T-helper 22 cell (primary cell): ENCODE results near the gene TTLL13.

Source experiments
- DNase-seq: peaks from one replicate; pipeline ENCODE4 v3.0.0-alpha.2; 2020; ENCODE audit warnings: low read depth

Gene TTLL13

GRCh38 chr15:90217671-90218394 lies 31.5 kb upstream of the TTLL13 start:
- DNase-seq = no peak

DNA sequence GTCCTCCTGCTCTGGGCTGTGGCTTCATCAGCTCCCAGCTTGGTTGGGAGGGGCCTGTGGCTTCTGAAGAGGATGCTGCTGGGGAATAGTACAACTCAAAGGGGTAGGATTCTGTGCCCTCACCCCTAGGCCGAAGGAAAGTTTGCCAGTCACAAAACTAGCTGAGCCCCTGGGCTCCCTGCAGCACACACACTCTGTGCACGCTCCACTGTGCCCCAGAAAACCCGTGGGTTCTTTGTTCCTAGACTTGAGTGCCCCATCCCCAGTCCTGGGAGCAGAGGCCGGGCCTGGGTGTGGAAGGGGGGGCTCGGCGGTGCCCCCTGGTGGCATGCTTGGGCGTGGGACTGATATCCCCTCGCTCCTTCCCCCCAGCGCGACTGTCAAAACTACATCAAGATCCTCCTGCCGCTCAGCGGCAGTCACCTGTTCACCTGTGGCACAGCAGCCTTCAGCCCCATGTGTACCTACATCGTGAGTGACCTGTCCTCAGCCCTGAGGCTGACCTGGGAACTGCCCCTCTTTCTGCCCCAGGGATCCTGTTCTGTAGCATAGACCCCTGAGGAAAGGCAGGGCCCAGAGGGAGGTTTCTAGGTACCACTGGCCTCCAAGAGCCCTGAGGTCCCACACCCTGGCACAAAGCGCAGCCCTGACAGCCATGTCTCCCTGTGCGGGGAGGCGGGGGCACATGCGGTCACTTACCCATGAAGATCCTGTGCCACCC lies 29.8 kb upstream of the TTLL13 start:
- no peak for DNase-seq

DNA sequence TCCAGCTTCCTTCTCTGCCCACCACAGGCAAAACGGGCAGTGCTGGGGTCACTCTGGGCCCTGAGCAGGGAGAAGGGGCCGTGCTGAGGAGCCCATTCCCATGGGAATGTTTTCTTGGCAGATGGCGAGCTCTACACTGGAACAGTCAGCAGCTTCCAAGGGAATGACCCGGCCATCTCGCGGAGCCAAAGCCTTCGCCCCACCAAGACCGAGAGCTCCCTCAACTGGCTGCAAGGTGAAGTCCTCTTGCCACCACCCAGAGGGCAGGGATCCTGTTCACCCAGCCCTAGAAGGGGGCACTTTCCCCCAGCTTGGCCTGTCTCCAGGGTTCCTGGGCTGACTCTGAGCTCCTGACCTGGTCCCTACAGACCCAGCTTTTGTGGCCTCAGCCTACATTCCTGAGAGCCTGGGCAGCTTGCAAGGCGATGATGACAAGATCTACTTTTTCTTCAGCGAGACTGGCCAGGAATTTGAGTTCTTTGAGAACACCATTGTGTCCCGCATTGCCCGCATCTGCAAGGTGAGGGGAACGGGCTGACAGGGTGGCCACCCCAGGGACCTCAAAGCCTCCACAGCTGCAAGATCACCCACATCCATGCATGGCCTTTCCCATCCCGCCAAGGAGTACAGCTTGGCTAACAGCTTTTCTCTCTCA lies 28.0 kb upstream of the TTLL13 start:
- no peak for DNase-seq

- no peak for DNase-seq
Measured at GRCh38 chr15:90222547-90222946, 26.8 kb upstream of the TTLL13 start.

DNA sequence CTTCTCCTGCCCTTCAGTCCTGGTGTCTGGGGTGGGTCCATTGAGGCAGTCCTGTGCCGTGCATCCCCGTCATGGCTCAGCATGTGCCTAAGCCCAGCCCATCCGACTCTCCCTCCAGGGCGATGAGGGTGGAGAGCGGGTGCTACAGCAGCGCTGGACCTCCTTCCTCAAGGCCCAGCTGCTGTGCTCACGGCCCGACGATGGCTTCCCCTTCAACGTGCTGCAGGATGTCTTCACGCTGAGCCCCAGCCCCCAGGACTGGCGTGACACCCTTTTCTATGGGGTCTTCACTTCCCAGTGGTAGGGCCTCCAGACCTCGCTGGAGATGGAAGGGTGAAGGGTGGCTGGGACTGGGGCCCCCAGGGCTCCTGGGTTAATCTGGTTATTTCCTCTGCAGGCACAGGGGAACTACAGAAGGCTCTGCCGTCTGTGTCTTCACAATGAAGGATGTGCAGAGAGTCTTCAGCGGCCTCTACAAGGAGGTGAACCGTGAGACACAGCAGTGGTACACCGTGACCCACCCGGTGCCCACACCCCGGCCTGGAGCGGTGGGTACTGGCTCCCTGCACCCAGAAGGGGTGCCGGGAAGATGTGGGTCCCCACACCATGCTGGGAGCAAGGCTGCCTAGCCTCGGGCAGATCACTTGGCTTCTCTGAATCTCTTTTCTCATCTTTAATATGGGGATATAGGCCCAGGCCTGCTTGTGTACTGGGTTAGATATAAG lies 25.8 kb upstream of the TTLL13 start:
- no peak for DNase-seq

- DNase-seq = no peak
Measured at GRCh38 chr15:90225047-90225446, 24.3 kb upstream of the TTLL13 start.

- DNase-seq = no peak
Measured at GRCh38 chr15:90225504-90226234, 23.7 kb upstream of the TTLL13 start.

- no peak for DNase-seq
Measured at GRCh38 chr15:90227336-90227735, 22.0 kb upstream of the TTLL13 start.

DNA sequence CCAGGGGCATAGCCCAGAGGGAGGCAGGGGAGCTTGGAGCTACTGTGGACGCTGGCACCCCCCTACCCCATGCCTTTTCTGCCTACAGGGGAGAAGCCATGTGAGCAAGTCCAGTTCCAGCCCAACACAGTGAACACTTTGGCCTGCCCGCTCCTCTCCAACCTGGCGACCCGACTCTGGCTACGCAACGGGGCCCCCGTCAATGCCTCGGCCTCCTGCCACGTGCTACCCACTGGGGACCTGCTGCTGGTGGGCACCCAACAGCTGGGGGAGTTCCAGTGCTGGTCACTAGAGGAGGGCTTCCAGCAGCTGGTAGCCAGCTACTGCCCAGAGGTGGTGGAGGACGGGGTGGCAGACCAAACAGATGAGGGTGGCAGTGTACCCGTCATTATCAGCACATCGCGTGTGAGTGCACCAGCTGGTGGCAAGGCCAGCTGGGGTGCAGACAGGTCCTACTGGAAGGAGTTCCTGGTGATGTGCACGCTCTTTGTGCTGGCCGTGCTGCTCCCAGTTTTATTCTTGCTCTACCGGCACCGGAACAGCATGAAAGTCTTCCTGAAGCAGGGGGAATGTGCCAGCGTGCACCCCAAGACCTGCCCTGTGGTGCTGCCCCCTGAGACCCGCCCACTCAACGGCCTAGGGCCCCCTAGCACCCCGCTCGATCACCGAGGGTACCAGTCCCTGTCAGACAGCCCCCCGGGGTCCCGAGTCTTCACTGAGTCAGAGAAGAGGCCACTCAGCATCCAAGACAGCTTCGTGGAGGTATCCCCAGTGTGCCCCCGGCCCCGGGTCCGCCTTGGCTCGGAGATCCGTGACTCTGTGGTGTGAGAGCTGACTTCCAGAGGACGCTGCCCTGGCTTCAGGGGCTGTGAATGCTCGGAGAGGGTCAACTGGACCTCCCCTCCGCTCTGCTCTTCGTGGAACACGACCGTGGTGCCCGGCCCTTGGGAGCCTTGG lies 21.3 kb upstream of the TTLL13 start:
- DNase-seq = no peak

- no peak for DNase-seq
Measured at GRCh38 chr15:90228960-90229359, 20.4 kb upstream of the TTLL13 start.

DNA sequence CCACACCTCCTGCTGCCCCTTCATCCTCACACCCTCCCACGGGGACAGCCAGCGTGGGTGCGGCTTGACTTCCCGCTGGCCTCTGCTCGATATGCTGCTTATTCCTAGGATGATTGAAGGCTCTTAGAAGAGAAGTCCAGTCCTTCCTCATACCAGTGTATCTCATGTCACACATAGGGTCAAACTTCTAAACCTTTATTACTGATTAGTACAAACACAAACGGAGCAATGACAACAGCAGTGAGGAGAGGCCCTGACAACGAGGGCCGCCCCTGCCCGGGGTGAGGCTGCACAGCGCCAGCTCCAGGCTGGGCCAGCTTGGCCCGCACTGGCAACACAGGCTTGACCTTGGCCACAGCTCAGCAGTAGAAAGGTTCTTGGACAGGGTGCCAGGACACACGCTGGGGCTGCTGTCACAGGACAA lies 19.3 kb upstream of the TTLL13 start:
- DNase-seq = no peak

DNA sequence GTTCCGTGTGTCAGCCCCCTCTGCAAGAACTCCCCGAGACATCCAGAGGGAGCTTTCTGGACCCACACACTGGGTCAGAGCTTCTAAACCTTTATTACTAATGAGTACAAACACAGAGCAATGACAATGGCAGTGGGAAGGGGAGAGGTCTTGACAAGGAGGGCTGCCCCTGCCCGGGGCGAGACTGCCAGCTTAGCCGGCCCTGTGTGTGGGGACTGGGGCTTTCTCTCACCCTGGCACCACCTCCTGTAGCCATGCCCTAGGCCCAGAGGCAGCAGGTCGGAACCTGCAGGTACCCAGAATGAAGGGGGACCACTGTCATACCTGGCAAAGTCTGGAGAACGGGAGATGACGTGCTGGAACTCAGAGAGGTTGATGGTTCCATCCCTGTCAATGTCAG lies 18.7 kb upstream of the TTLL13 start:
- no peak for DNase-seq

GRCh38 chr15:90231028-90232017 lies 18.0 kb upstream of the TTLL13 start:
- DNase-seq = peak; percentile 82

- no peak for DNase-seq
Measured at GRCh38 chr15:90232196-90232595, 17.2 kb upstream of the TTLL13 start.

DNA sequence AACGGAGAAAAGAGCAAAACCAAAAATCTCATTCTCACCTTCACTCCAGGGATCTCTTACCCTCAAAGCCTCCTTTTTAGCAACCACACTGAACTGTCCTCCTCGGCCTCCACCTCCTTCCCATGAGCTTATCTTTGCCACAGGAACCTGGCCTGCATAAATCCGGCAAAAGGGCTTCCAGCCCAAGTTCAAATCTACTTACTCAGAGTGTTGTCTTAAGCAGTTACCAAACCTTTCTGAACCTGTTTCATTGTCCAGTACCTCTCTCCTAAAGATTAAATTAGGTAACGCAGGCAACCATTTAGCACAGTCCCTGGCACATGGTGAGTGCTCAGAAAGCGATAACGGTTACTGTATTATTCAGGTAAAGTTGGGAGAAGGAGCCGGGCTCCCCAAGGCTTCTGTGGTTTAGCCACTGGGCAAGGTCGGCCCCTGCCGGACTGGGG lies 16.4 kb upstream of the TTLL13 start:
- DNase-seq = no peak

- DNase-seq = peak; percentile 96
Measured at GRCh38 chr15:90233387-90234095, 15.8 kb upstream of the TTLL13 start, which contains the start of gene CIB1. CIB1 (minus strand) TSS chr15:90233941; CDS start chr15:90233885, 56 bp downstream.

DNA sequence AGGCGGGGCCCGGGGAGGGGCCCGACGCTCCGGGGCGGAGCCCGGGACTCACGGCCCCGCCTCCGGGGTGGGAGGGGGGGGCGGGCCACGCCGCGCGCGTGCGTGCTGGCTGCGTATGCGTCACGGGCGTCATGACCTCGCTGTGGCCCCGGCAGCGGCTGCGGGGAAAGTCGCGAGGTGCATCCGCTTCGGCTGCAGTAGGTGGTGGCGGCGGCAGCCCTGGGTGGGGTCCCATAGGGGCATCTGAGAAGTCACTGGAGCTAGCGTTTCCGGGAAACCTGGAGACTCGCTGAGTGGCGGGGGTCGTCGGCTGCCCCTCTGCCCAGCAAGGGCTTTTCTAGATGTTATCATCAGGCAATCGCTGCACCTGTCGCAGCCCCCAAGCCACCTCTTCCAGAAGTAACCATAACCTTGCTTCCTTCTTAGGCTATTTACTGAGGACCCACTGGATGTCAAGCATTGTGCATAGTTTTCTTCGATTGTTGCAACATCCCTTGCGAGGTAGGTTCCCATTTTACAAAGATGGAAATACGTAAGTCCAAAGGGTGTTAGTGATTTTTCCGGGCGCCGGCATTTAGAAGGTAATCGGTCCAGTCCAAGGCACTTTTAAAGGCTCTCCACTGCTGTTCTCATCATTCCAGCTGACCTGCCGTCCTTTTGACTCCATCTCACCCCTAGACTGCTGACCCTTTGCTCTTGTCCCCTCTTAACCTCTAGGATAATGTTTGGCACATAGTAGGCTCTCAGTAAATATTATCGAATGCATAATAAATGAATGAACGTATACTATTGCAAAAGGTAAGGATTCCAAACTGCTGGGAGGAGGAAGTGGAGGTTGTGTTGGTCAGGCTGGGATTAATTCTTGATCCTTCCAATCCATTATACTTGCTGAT lies 15.0 kb upstream of the TTLL13 start, which contains the start of gene GDPGP1:
TSS of gene GDPGP1 (plus strand) at position 114 of the 893 bp plus-strand sequence. CDS start 6,700 bp downstream, outside the sequence.
- DNase-seq = no peak
